WI38 (cell line): ENCODE results near the gene SELL.
"Not testable (repeated sequence)": the region's sequence is repeated elsewhere in the genome, so short reads cannot be mapped to it uniquely, and the experiment has no call there.

Source experiments
- H3K4me3 ChIP-seq: 2 replicates; pipeline ENCODE4 v1.5.1; 2011; ENCODE audit warnings: low read depth, mild to moderate bottlenecking, control low read depth, low read length
- TF ChIP-seq, protein P1 (sequence below): IDR thresholded peaks from 2 replicates; pipeline ENCODE4 v1.5.1; 2012; ENCODE audit warnings: low read depth, mild to moderate bottlenecking, control low read depth, low read length

The SELL gene

GRCh38 chr1:169694304-169695075, 16.9 kb downstream of the SELL start:
- TF ChIP-seq, protein P1, sequence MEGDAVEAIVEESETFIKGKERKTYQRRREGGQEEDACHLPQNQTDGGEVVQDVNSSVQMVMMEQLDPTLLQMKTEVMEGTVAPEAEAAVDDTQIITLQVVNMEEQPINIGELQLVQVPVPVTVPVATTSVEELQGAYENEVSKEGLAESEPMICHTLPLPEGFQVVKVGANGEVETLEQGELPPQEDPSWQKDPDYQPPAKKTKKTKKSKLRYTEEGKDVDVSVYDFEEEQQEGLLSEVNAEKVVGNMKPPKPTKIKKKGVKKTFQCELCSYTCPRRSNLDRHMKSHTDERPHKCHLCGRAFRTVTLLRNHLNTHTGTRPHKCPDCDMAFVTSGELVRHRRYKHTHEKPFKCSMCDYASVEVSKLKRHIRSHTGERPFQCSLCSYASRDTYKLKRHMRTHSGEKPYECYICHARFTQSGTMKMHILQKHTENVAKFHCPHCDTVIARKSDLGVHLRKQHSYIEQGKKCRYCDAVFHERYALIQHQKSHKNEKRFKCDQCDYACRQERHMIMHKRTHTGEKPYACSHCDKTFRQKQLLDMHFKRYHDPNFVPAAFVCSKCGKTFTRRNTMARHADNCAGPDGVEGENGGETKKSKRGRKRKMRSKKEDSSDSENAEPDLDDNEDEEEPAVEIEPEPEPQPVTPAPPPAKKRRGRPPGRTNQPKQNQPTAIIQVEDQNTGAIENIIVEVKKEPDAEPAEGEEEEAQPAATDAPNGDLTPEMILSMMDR: no peak
- no peak overlapping the region for H3K4me3 ChIP-seq

DNA sequence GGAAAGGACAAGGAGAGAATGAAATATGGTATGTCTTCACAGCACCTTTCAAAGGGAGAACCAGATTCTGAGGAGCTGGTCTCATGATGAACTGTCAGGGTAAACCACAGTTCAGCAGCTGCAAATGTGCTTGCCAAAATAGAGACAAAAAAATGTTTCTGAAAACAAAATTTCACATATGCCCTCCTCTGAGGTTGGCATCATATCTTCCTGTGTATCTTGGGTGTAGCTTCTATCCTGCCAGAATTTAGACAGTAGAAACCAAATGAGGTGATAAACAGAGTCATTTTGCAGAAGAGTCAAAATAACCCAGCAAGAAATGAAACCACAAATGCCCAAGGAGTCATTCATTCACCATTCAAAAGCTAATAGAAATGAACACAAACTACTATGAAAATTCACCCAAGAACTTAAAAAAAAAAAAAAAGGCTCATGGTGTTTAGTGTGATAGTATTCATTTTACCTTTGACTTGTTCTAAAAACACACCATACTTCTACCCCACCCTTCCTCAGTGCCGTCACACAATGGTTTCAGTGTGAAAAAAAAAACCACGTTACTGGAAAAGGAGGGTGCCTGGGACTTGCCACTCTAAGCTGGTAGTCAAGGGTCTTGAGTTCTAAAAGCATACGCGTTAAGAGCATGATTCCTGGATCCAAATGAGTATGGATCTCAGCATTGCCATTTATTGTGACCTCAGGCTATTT, 18.5 kb downstream of the SELL start:
- TF ChIP-seq, protein P1: no peak
- no peak overlapping the region for H3K4me3 ChIP-seq

DNA sequence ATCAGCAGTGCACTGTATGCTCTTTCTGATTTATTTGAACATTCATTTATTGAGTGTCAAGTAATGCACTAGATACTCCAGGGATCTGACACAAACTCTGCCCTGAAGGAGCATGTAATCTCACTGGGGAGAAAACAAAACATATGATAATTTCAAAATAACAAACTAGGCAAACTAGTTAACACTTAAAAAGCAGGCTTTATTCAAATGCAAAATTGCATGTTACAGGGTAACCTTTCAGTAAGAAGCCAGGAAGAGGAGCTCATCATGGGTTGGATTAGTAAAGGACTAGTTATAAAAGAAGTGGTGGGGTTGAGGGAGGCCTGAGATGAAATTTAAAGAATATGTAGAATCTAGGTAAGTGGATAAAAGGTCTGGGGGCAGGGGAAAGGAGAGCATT, 20.9 kb downstream of the SELL start:
- H3K4me3 ChIP-seq: no peak overlapping the region

GRCh38 chr1:169689395-169689794, 22.0 kb downstream of the SELL start:
- no peak overlapping the region for H3K4me3 ChIP-seq
- TF ChIP-seq, protein P1: no peak

More for the DNA sequence above, 20.9 kb downstream of the SELL start:
- TF ChIP-seq, protein P1: no peak

GRCh38 chr1:169688377-169688776, 23.0 kb downstream of the SELL start:
- H3K4me3 ChIP-seq: not testable (repeated sequence)

GRCh38 chr1:169683661-169684060, 27.8 kb downstream of the SELL start:
- no peak overlapping the region for H3K4me3 ChIP-seq
- TF ChIP-seq, protein P1: no peak

GRCh38 chr1:169683168-169683567, 28.3 kb downstream of the SELL start:
- H3K4me3 ChIP-seq: not testable (repeated sequence)

GRCh38 chr1:169682071-169682470, 29.3 kb downstream of the SELL start:
- H3K4me3 ChIP-seq: no peak overlapping the region
- TF ChIP-seq, protein P1: no peak
